Stimulated activated naive CD4-positive, alpha-beta T cell (primary cell): ENCODE measurements around the gene SCN1B.
"Not testable (repeated sequence)": the region's sequence is repeated elsewhere in the genome, so short reads cannot be mapped to it uniquely, and the experiment has no call there.

ENCODE experiments used
- DNase-seq, 6 experiments: peaks; one replicate each; lab custom pipeline; 2025; lab: John Stamatoyannopoulos, UW

The SCN1B gene

GRCh38 chr19:35030257-35031071 lies at the start of gene SCN1B:
Gene SCN1B, plus strand, starts transcription at chr19:35030470. Its CDS starts 351 bp downstream, at chr19:35030821.
- DNase-seq, result peak in 4 of 6 experiments; percentile 18 to 37 (median 29)

- no peak for DNase-seq
Observed at GRCh38 chr19:34982275-34982674, 48.0 kb upstream of the SCN1B start.

GRCh38 chr19:34983786-34984185 lies 46.5 kb upstream of the SCN1B start:
- DNase-seq, result no peak

GRCh38 chr19:34984287-34984686 lies 46.0 kb upstream of the SCN1B start:
- no peak for DNase-seq

- peak in 3 of 6 experiments; percentile 14 to 39 (median 21) for DNase-seq
Observed at GRCh38 chr19:34985249-34986022, 44.8 kb upstream of the SCN1B start.

- no peak for DNase-seq
Observed at GRCh38 chr19:34988119-34988518, 42.2 kb upstream of the SCN1B start.

- DNase-seq, result no peak
Observed at GRCh38 chr19:34989298-34989697, 41.0 kb upstream of the SCN1B start.

- no peak for DNase-seq
Observed at GRCh38 chr19:34990578-34991192, 39.6 kb upstream of the SCN1B start.

GRCh38 chr19:34991542-34992333 lies 38.5 kb upstream of the SCN1B start:
- DNase-seq, result no peak

- not testable (repeated sequence) for DNase-seq
Observed at GRCh38 chr19:34992582-34992981, 37.7 kb upstream of the SCN1B start.

GRCh38 chr19:34994286-34994642 lies 36.0 kb upstream of the SCN1B start:
- no peak for DNase-seq

GRCh38 chr19:34994643-34995541 lies 35.4 kb upstream of the SCN1B start:
- no peak for DNase-seq

GRCh38 chr19:34995551-34995950 lies 34.7 kb upstream of the SCN1B start:
- no peak for DNase-seq

GRCh38 chr19:34997071-34997617 lies 33.1 kb upstream of the SCN1B start:
- peak in 5 of 6 experiments; percentile 17 to 88 (median 72) for DNase-seq

GRCh38 chr19:34998224-34998623 lies 32.0 kb upstream of the SCN1B start:
- DNase-seq, result not testable (repeated sequence)

GRCh38 chr19:34998777-34999497 lies 31.3 kb upstream of the SCN1B start:
- DNase-seq, result peak in 1 of 6 experiments; percentile 22

- peak; percentile 35 to 64 (median 60) for DNase-seq
Observed at GRCh38 chr19:34999498-35000337, 30.6 kb upstream of the SCN1B start, which contains the start of gene GRAMD1A. Gene GRAMD1A, plus strand, starts transcription at chr19:35000323. Its CDS starts 156 bp downstream, at chr19:35000479.

- DNase-seq, result no peak
Observed at GRCh38 chr19:35000338-35000646, 30.0 kb upstream of the SCN1B start.
